ENCODE data around the gene TNFRSF8.

The TNFRSF8 gene

GRCh38 chr1:12148958-12149790 lies 86.1 kb downstream of the TNFRSF8 start:
- in situ Hi-C loops (cut with MboI; ENCODE audit: low sequenced_read_pairs, unreplicated experiment) = no loop called here
- DNase-seq (ENCODE audit: low spot score) = peak; percentile 69
- TF ChIP-seq CTCF (IDR thresholded peaks at IDR 0.05; ENCODE audit: borderline replicate concordance, control extremely low read depth, extremely low read depth, insufficient read depth, missing control alignments) = no peak

GRCh38 chr1:12149791-12150175 lies 86.7 kb downstream of the TNFRSF8 start:
- in situ Hi-C loops (cut with MboI; ENCODE audit: low sequenced_read_pairs, unreplicated experiment) = no loop called here
- no peak for DNase-seq (ENCODE audit: low spot score)
- no peak for TF ChIP-seq CTCF (IDR thresholded peaks at IDR 0.05; ENCODE audit: borderline replicate concordance, control extremely low read depth, extremely low read depth, insufficient read depth, missing control alignments)

GRCh38 chr1:12150456-12151200 lies 87.5 kb downstream of the TNFRSF8 start:
- in situ Hi-C loops (cut with MboI; ENCODE audit: low sequenced_read_pairs, unreplicated experiment) = no loop called here
- TF ChIP-seq CTCF (IDR thresholded peaks at IDR 0.05; ENCODE audit: borderline replicate concordance, control extremely low read depth, extremely low read depth, insufficient read depth, missing control alignments) = no peak
- DNase-seq (ENCODE audit: low spot score) = no peak

- no peak for TF ChIP-seq CTCF (IDR thresholded peaks at IDR 0.05; ENCODE audit: borderline replicate concordance, control extremely low read depth, extremely low read depth, insufficient read depth, missing control alignments)
- in situ Hi-C loops (cut with MboI; ENCODE audit: low sequenced_read_pairs, unreplicated experiment) = no loop called here
- no peak for DNase-seq (ENCODE audit: low spot score)
Observed at GRCh38 chr1:12151465-12151864, 88.4 kb downstream of the TNFRSF8 start.

- in situ Hi-C loops (cut with MboI; ENCODE audit: low sequenced_read_pairs, unreplicated experiment) = no loop called here
Observed at GRCh38 chr1:12152113-12152891, 89.2 kb downstream of the TNFRSF8 start.

More at GRCh38 chr1:12152113-12152891, 89.2 kb downstream of the TNFRSF8 start:
- DNase-seq (ENCODE audit: low spot score) = peak; percentile 81
- TF ChIP-seq CTCF (IDR thresholded peaks at IDR 0.05; ENCODE audit: borderline replicate concordance, control extremely low read depth, extremely low read depth, insufficient read depth, missing control alignments) = no peak

Measured in GM13976 (cell line).